ENCODE measurements around the gene GPBAR1.
A peak's percentile ranks its signal among the peaks of the same experiment; 100 is the strongest.

Gene GPBAR1, protein sequence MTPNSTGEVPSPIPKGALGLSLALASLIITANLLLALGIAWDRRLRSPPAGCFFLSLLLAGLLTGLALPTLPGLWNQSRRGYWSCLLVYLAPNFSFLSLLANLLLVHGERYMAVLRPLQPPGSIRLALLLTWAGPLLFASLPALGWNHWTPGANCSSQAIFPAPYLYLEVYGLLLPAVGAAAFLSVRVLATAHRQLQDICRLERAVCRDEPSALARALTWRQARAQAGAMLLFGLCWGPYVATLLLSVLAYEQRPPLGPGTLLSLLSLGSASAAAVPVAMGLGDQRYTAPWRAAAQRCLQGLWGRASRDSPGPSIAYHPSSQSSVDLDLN

DNA sequence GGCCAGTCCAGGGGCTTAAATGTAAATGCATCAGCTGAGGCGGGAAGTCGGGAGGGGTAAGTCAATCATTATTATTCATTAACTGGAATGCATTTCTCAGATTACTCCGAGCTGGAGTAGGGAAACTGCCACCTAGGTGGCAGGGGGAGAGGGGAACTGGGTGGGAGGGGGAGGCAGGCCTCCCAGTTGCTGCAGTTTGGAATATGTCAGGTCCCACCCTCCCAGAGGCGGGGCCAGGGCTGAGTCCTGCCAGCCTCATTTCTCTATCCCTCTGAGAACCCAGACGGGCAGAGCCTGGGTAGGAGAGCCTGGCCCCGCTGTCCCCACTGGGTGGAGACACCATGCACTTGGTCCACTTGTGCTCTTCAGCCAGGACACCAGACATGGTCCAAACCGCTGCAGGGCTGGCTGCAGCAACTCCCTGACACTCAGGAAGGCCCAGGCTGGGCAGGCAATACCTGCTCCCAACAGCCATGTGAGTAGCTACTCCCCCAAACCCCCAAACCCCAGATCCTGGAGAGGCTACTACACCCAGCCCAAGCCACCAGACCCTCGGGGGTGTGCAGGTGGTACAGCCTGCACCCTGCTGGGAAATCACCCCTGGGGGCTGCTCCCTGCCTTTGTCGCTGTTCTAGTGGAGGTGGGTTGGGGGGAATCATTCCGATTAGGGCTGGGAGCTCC, at the start of gene GPBAR1:
Gene GPBAR1 (plus strand): TSS at position 274 of the 681 bp plus-strand sequence. CDS start 1,710 bp downstream, outside the sequence.
- DNase-seq (ENCODE audit: low read depth in 2 of 2) = no peak

DNA sequence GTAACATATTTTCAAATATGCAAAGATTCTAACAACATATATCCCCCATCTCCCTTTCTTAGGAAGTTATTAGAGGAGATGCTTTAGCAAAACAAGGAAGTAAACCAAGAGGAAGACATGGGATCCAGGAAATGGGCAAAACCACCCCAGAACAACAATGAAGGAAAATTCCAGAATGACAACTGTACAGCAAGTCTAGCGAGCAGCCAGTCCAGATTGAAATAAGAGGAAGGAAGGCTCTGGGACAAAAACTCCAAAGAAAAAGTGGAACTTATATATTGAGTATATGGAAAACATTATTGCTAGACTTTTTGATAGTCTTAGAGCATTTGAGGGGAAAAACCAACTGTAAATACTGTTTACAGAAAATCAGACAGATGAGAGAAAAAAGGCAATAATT, 46.7 kb upstream of the GPBAR1 start:
- DNase-seq (ENCODE audit: low read depth in 2 of 2) = no peak

DNA sequence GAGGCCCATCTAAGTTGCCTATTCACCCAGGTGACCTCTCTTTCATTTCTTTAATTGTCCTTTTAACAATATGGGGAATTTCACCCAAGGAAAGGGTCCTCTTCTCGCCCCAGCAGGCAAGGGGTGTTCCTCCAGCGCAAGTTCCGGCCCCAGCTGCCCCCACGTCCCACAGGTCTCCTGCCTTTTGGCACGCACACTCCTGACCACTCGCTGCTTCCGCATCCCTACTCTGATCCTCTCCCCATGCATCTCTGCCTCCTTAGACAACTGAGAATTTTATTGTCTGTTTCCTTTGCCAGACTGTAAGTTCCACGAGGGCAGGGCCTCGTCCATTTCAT, 44.5 kb upstream of the GPBAR1 start:
- no peak for DNase-seq (ENCODE audit: low read depth in 2 of 2)

DNA sequence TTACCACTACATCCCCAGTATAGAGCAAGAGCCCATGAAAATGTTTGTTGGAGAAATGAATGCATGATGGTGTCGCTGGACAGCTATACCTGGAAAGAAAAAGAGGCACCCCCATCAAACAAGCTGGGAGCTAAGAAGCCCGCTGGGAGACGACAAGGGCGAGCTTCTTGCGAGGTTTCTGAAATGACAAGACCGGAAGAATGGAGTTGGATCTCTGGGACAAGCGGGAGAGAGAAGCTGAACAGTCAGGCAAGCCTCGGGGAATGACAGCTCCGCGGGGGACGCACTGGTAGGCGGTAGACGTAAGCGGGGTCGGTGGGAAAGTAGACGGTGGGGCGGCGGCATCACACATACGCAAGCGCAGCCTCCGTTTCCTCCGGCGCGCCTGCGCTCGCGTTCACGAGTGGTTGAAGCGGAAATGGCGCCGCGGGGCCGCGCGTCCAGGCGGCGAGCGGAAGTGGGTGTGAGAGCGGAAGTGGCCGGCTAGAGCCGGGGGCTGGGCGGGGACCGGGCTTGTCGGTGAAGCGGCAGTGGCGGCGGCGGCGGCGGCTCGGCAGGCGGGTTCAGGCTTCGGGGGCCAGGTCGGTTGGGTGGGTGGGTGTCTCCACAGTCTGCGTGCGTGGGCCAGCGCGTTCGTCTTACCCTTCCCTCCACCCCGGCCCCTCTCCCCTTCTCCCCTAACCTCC, 44.0 kb upstream of the GPBAR1 start, which contains the start of gene ARPC2:
Gene ARPC2 (plus strand): TSS at position 516 of the 686 bp plus-strand sequence. CDS start 282 bp downstream, outside the sequence.
- DNase-seq (ENCODE audit: low read depth in 2 of 2) = peak; percentile 88 to 90

DNA sequence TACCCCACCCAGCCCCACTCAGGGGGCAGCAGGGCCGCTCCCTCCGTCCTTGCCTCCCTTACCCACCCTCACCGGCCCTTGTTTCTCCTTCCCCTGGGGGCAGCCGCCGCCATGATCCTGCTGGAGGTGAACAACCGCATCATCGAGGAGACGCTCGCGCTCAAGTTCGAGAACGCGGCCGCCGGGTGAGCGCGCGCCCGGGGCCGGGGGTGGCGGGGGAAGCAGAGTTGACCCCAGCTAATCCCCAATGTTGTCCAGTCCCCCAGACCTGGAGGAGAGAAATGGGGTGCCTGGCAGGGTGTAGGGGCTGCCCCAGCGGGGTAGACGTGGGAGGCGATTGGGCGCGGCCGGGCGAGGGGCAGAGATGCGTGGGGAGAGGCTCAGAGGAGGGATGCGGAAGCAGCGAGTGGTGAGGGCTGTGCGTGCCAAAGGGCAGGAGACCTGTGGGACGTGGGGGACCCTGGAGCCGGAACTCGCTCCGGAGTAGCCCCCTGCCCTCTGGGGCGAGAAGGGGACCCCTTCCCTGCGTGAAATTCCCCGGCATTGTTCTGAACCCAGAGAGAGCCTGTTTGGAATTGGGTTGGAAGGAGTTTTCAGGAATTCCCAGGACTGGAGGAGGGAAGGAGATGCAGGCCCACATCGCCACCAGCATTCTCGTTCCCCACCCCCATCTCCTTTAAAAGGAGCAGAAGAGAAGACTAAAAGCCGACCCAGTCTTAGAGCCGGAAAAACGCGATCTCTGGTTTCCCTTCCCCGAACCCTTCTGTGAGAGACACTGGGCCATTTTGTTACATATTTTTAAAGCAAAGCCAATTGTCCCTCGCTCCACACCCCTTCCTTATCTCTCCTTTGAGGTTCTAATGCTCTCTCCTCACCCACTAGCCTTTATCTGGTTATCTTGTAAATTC, 43.2 kb upstream of the GPBAR1 start:
- DNase-seq (ENCODE audit: low read depth in 2 of 2) = peak; percentile 62 to 65

DNA sequence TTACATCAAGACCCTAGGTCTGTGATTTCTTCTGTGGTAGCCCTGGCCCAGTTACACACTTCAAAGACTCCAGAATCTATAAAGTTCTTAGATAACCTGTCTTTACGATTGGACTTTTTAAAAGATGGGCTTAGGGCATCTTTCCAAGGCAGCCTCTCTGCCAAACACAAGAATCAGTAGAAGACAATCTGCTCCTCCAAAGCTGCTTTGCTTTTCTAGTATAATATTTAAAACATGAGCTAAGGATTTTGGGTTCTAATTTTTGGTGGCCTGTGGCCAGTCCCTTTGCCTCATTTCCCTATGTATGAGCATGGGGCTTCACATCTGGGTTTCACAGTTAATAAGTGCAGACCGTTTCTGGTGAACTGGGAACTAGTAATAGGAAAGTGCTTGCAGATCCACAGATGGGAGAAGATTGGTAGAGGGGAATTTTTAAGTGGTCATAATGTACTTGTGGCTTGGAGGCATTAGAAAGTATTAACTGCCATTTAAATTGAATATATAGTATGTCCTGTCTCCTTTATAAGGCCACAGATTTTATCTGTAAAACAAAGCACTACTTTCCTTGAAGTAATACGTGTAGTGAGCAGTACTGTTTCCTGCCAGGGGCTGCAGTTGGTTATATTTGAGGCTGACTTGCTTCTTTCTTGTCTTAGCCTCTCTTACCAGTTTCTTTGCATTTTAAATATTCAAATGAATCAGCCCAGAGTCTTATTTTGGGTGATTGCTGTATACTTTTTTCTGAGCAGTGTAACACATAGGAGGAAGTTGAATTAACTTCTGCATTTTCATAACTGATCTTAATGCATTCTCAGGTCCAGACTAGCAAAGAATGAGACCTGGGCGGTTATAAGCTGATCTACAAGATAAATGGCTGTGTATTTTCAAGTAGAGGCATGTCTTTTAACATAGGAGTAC, 42.3 kb upstream of the GPBAR1 start:
- no peak for DNase-seq (ENCODE audit: low read depth in 2 of 2)

DNA sequence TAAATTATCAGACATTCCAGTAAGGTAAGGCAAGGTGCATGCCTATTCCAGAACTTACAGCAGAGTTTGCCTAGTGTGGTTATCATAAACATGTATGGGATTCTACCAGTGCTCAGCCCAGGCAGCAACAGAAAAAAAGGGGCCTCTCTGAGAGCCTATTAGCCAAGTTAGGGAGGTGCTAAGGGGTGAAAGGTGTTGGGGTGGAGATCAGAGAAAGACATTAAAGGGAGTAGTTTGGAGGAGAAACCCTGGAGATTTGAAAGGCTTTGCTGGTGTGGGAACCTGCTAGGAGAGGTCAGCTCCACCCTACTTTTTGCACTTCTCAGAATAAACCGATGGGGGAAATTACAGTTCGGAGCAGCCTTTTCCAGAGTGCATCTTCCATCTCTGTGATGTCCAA, 40.9 kb upstream of the GPBAR1 start:
- DNase-seq (ENCODE audit: low read depth in 2 of 2) = no peak

DNA sequence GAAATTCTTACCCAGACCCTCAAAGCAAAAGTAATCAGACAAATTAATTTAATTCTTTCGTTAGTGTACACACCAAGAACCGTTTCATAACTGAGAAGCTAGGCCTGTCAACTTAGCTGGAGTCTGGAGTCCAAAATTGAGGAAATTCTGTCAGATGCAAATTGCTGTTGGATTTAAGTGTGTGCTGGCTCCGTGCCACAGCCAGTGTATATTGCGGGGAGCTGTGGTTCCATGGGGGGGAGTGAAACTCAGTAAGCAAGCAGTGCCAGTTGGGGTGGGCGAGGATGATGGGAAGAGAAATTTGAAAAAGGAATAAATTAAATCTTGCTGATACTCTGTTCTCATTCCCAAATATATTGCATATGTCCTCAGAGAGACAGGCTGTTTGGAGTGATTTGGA, 39.8 kb upstream of the GPBAR1 start:
- DNase-seq (ENCODE audit: low read depth in 2 of 2) = no peak

DNA sequence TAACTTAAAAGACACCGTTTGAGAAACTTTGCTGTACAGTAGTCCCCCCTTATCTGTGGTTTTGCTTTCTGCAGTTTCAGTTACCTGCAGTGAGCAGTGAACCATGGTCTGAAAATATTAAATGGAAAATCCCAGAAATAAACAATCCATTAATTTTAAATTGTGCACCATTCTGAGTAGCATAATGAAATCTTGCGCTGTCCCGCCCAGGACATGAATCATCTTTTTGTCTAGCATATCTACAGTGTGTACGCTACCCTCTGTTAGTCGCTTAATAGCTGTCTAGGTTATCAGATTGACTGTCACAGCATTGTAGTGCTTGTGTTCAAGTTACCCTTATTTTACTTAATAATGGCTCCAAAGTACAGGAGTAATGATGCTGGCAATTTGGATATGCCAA, 37.8 kb upstream of the GPBAR1 start:
- no peak for DNase-seq (ENCODE audit: low read depth in 2 of 2)

DNA sequence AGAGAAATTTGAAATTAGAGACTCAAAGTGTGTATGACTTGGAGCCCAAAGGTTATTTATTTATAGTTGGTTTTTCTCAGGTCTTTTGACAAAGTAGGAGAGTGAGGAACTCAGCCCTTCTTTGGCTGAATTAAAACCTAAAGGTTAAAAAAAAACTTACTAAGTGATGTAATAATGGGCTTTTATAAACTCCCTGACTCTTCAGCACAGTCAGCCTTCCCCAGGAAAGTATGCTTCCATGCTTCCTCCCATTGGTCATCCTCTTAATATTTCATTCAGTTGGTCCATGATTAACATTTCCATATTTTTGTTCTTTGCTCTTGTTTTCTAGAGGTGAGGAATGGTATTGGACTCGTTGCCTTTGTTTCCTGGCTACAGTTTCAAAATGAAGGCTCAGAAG, 36.6 kb upstream of the GPBAR1 start:
- DNase-seq (ENCODE audit: low read depth in 2 of 2) = no peak

DNA sequence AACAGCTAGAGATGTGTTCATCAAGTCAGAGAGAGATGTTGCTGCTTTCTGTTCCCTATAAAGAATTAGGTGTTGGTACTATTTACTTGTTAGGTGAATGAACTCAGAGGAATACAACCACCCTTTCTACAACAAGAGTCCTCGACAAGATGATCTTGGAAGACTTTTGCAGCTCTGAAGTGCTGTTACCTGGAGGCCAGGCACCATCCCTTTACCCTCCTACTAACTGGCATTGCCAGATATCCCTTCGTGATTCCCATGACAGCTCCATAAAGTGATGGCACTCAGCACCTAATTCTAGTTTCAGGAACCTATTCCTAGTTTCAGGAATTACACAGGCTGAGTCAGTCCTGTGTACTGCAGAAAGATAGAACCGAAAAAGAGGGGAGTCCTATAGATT, 33.9 kb upstream of the GPBAR1 start:
- no peak for DNase-seq (ENCODE audit: low read depth in 2 of 2)

DNA sequence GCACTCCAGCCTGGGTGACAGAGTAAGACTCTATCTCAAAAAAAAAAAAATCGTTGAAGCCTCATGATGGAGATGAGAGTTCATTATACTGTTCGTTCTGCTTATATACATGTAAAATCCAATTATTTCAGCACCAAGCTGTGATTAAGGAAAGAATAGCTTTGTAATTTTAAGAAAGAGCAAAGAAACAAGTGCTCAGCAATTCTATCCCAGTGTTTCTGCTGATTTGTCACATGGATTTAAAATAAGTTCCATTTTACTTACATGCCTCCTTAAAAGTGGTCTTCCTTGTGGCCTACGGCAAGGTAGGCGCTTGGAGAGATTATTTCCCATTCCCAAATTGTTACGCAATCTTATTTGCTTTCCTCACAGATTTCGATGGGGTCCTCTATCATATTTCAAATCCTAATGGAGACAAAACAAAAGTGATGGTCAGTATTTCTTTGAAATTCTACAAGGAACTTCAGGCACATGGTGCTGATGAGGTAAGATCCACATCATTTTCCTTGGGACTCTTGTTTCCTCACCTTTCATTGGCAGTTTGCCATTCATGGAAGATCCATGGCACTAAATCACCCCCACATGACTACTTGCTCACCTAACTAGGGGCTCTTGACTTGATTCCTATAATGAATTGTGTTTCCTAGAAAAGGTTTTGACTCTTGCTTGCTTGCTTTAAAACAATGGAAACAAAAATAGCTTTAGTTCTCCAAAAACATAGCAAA, 32.3 kb upstream of the GPBAR1 start:
- DNase-seq (ENCODE audit: low read depth in 2 of 2) = no peak

DNA sequence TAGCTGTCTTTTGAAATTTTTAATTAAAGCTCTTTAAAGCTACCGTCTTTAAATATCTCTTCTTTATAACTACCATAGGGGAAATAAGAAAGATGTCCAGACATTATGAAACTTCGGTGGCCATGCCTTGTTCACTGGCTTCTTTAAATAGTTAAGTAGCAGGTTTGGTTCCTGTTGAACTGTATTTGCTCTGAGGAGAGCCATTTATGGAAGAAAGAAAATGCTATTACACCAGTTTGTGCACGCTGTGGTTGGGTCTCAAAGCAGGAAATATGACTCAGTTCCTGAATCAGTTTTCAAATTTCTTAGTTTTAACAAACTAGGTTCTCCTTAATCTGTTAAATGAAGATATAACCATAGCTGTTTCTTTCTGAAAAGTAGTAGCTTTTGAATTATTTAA, 31.6 kb upstream of the GPBAR1 start:
- peak in 1 of 2 donors; percentile 20 for DNase-seq (ENCODE audit: low read depth in 2 of 2)

DNA sequence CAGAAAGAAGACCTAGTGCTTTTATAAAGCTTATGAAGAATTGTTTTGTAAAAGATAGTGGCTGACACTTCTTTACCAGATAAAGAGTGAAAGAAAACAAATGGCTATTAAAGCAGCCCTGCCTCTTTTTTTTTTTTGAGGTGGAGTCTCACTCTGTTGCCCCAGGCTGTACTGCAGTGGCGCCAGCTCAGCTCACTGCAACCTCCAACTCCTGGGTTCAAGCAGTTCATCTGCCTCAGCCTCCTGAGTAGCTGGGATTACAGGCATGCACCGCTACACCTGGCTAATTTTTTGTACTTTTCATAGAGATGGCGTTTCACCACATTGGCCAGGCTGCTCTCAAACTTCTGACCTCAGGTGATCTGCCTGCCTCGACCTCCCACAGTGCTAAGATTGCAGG, 31.0 kb upstream of the GPBAR1 start:
- DNase-seq (ENCODE audit: low read depth in 2 of 2) = no peak

DNA sequence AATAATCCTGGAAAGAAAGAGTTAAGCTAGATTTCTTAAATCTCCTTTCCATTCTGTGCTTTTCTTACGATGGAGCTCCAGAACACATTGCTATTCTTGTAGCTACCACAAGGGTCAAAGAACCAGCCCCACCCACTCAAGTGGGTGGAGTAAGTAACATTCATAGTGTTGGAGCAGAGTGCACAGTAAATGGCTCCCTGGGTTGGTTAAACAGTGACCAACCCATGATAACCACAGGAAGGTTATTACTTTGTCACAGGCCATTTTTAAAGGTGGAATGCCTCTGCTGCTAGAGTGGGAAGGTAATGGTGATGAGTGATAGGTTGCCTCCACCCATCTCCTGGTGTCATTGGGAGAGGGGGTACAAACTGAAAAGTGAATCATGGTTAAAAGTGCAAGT, 29.9 kb upstream of the GPBAR1 start:
- DNase-seq (ENCODE audit: low read depth in 2 of 2) = no peak

DNA sequence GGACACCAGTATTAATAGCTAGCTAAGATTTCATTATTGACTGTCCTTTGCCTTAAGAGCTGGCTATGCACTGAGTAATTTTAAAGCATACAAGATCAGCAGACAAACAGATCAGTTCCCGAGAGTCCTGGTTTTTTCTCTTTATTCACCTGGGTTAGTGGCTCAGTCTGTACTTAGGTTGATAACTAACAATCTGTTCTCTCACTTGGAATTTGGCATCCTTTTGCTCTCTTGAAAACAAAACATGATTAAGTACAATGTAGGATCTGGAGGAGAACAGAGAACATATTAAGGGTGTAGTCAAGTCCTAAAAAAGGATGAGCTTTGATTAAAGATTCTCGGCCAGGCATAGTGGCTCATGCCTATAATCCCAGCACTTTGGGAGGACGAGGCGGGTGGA, 27.3 kb upstream of the GPBAR1 start:
- no peak for DNase-seq (ENCODE audit: low read depth in 2 of 2)

DNA sequence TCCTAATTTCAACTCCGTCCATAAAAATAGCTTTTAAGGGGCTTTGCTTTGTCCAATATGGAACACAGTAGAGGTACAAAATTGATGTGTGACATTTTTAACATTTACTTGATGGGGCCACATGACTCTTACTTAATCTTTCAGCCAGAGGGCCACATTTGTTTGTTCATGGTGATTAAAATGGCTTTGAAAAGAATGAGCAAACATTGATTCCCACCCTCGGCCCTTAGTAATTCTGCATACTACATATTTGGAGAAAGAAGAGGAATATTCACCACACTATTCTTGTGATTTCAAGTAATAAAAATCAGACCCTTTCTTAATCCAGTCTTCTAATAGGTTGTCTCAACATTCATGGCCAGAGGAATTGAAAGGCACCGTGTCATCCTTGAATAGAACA, 26.3 kb upstream of the GPBAR1 start:
- DNase-seq (ENCODE audit: low read depth in 2 of 2) = no peak

DNA sequence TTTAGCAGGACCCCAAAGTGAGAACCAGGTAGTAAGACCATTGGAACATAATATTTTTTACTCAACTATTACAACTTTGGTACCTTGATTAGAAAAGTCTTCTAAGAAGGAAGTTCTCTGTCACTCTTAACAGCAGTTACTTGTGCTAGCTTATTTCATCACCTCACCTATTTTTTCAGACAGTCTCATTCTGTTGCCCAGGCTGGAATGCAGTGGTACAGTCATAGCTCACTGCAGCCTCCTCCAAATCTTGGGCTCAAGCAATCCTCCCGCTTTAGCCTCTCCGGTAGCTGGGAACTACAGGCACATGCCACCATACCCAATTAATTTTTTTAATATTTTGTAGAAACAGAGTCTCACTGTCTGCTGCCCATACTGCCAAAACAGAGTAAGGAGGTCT, 25.8 kb upstream of the GPBAR1 start:
- no peak for DNase-seq (ENCODE audit: low read depth in 2 of 2)

DNA sequence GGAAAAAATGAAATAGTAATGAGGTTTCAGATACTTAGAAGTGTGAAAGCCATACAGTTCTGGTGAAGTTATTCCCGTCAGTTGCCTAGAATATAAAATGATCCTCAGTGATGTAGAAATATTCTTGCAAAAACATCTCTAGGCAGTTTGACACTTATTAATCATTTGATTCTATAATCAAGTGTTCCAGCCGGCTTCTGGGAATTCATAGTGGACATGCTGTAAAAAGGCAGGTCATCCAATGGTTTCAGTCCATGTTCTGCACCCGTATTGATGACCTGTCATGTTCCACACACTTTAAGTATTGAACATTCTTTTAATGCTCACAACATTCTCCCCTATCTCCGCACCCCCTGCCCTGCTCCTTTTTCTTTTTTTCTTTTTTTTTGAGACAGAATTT, 24.0 kb upstream of the GPBAR1 start:
- no peak for DNase-seq (ENCODE audit: low read depth in 2 of 2)

DNA sequence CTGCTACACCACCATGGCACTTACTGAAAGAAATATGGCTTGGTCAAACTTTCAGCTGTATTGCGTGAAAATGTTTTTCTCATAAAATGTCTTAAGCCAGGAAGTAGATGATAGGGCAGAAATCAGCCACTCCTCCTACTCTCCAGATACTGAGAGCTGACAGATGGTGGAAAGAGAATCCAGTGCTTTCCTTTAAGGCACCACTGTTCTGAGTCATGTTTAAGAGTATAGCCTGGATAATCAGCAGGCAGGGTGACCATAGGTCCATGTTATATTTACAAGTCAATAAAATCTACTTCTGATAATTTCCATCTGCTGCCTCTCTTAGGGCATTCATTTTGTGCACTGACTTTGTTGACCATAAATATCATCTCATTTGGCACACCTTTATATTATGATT, 21.9 kb upstream of the GPBAR1 start:
- no peak for DNase-seq (ENCODE audit: low read depth in 2 of 2)

Data from stimulated activated CD4-positive, alpha-beta T cell treated with anti-CD3 and anti-CD28 coated beads, Interleukin-1b, Interleukin-23, amount 100 ng/mL, for 4 hours (primary cell).